H1 (cell line): ENCODE data around the gene SAG. TPM values are rescaled to one million over a fixed set of nuclear protein-coding genes. Genes with fewer than 3 reads are reported as not detected.

Source experiments
- CTCF ChIA-PET: fragments of 300-600 bp; sonication (Branson Sonifier 250); formaldehyde crosslinking; loops from one replicate; lab custom pipeline; 2021; ENCODE audit not compliant: partially characterized antibody; lab: Charles Lee
- POLR2A ChIA-PET: fragments of 300-600 bp; sonication (Branson Sonifier 250); formaldehyde crosslinking; loops from one replicate; lab custom pipeline; 2021; ENCODE audit warnings: inconsistent platforms; ENCODE audit not compliant: partially characterized antibody; lab: Charles Lee
- DNase-seq, 2 experiments: peaks; one replicate each; pipeline versions ENCODE4 v3.0.0 to v3.0.0-alpha.2; 2010 to 2022; ENCODE audit warnings: low spot score in 2 of 2, low read depth in 1 of 2, mixed read lengths in 1 of 2
- FAIRE-seq: peaks from 2 replicates; lab custom pipeline; 2011; peaks lifted over from hg19 to GRCh38; lab: Jason Lieb, UNC
- H2AFZ ChIP-seq: 2 replicates; pipeline ENCODE4 v1.8.1; 2012; ENCODE audit warnings: low read length, inconsistent platforms
- H2AK5ac ChIP-seq: 2 replicates; pipeline ENCODE4 v1.6.1; 2013; ENCODE audit warnings: low read depth, low read length
- H2BK120ac ChIP-seq: replicated peaks from 2 replicates; pipeline ENCODE3; 2013; ENCODE audit warnings: low read depth, low read length, inconsistent platforms
- H2BK12ac ChIP-seq: 2 replicates; pipeline ENCODE4 v1.6.1; 2013; ENCODE audit warnings: low read depth, low read length
- H2BK15ac ChIP-seq: 2 replicates; pipeline ENCODE4 v1.6.1; 2013; ENCODE audit warnings: low read length
- H2BK20ac ChIP-seq: 2 replicates; pipeline ENCODE4 v1.6.1; 2013; ENCODE audit warnings: low read length
- H2BK5ac ChIP-seq: 2 replicates; pipeline ENCODE4 v1.6.1; 2013; ENCODE audit warnings: low read depth, low read length
- H3K14ac ChIP-seq: 2 replicates; pipeline ENCODE4 v1.6.1; 2013; ENCODE audit warnings: inconsistent platforms; ENCODE audit not compliant: insufficient read length
- H3K18ac ChIP-seq: 2 replicates; pipeline ENCODE4 v1.6.1; 2013; ENCODE audit warnings: low read length; ENCODE audit errors: extremely low read depth
- H3K23ac ChIP-seq: 2 replicates; pipeline ENCODE4 v1.6.1; 2013; ENCODE audit warnings: inconsistent platforms; ENCODE audit not compliant: insufficient read length
- H3K23me2 ChIP-seq: 2 replicates; pipeline ENCODE4 v1.6.1; 2013; ENCODE audit warnings: low read depth, low read length
- H3K27ac ChIP-seq: 2 replicates; pipeline ENCODE4 v1.6.1; 2011; ENCODE audit warnings: low read depth, low read length, inconsistent platforms
- H3K27me3 ChIP-seq, 4 experiments: replicated peaks in 1 of 4; 1 replicate in 1 of 4; 2 replicates in 3 of 4; pipeline versions ENCODE4 v1.6.1 to v1.8.1; 2011 to 2013; ENCODE audit warnings: low read length in 3 of 4, mild to moderate bottlenecking in 3 of 4, inconsistent platforms in 2 of 4, mixed read lengths in 2 of 4, moderate library complexity in 1 of 4; ENCODE audit not compliant: control insufficient read depth in 3 of 4, insufficient read depth in 3 of 4; ENCODE audit errors: extremely low read depth in 1 of 4
- H3K36me3 ChIP-seq, 4 experiments: 2 replicates each; pipeline versions ENCODE4 v1.6.1 to v1.8.1; 2011 to 2013; ENCODE audit warnings: mild to moderate bottlenecking in 4 of 4, low read length in 3 of 4, moderate library complexity in 2 of 4, control low read depth in 1 of 4, inconsistent platforms in 1 of 4; ENCODE audit not compliant: insufficient read depth in 4 of 4, control insufficient read depth in 2 of 4
- H3K4ac ChIP-seq: replicated peaks from 2 replicates; pipeline ENCODE3; 2013; ENCODE audit warnings: low read length, low read depth, mixed read lengths, inconsistent platforms; ENCODE audit not compliant: insufficient read length
- H3K4me1 ChIP-seq, 4 experiments: replicated peaks in 1 of 4; 1 replicate in 1 of 4; 2 replicates in 3 of 4; pipeline versions ENCODE4 v1.6.1 to v1.8.1; 2011 to 2013; ENCODE audit warnings: low read length in 3 of 4, inconsistent platforms in 2 of 4, mixed read lengths in 1 of 4; ENCODE audit not compliant: insufficient read depth in 4 of 4, control insufficient read depth in 3 of 4
- H3K4me2 ChIP-seq, 2 experiments: 2 replicates each; pipeline versions ENCODE4 v1.6.1 to v1.8.1; 2011 to 2013; ENCODE audit warnings: low read depth in 2 of 2, low read length in 2 of 2, control low read depth in 1 of 2, inconsistent platforms in 1 of 2, mild to moderate bottlenecking in 1 of 2; ENCODE audit not compliant: insufficient read depth in 1 of 2
- H3K4me3 ChIP-seq, 4 experiments: fragments of 200-600, 300-600 bp in 1 of 4; sonication (generic), shearing (Covaris generic), sonication (Bioruptor Twin) in 1 of 4; 2 replicates each; pipeline versions ENCODE4 v1.5.1 to v1.8.1; 2011 to 2016; ENCODE audit warnings: low read length in 4 of 4, low read depth in 3 of 4, control low read depth in 2 of 4, inconsistent platforms in 2 of 4, mild to moderate bottlenecking in 2 of 4, mixed read lengths in 1 of 4, moderate library complexity in 1 of 4; ENCODE audit not compliant: insufficient read depth in 2 of 4; ENCODE audit errors: extremely low read depth in 1 of 4
- H3K56ac ChIP-seq: replicated peaks from 2 replicates; pipeline ENCODE3; 2013; ENCODE audit warnings: low read depth, mild to moderate bottlenecking, mixed read lengths, low read length, inconsistent platforms; ENCODE audit not compliant: insufficient read length
- H3K79me1 ChIP-seq: 2 replicates; pipeline ENCODE4 v1.6.1; 2013; ENCODE audit warnings: low read depth, low read length, control low read depth
- H3K79me2 ChIP-seq, 2 experiments: 2 replicates each; pipeline versions ENCODE4 v1.6.1 to v1.8.1; 2012 to 2013; ENCODE audit warnings: low read length in 2 of 2, mild to moderate bottlenecking in 2 of 2, inconsistent platforms in 1 of 2; ENCODE audit not compliant: insufficient read depth in 2 of 2, control insufficient read depth in 1 of 2
- H3K9ac ChIP-seq, 4 experiments: replicated peaks in 1 of 4; 1 replicate in 1 of 4; 2 replicates in 3 of 4; pipeline versions ENCODE4 v1.6.1 to v1.8.1; 2011 to 2013; ENCODE audit warnings: low read depth in 3 of 4, low read length in 3 of 4, control low read depth in 2 of 4, mild to moderate bottlenecking in 2 of 4, moderate library complexity in 2 of 4, inconsistent platforms in 1 of 4; ENCODE audit errors: extremely low read depth in 1 of 4
- H3K9me3 ChIP-seq, 2 experiments: 2 replicates each; pipeline versions ENCODE4 v1.6.1 to v1.8.1; 2012 to 2013; ENCODE audit warnings: mild to moderate bottlenecking in 2 of 2, moderate library complexity in 2 of 2, control low read depth in 1 of 2, inconsistent platforms in 1 of 2, low read depth in 1 of 2, low read length in 1 of 2, mixed read lengths in 1 of 2; ENCODE audit not compliant: insufficient read depth in 2 of 2
- H4K20me1 ChIP-seq, 2 experiments: replicated peaks in 1 of 2; 2 replicates each; pipeline versions ENCODE3 to v1.8.1; 2011 to 2013; ENCODE audit warnings: inconsistent platforms in 2 of 2, low read length in 2 of 2, mild to moderate bottlenecking in 1 of 2; ENCODE audit not compliant: insufficient read depth in 2 of 2, control insufficient read depth in 1 of 2
- H4K5ac ChIP-seq: 2 replicates; pipeline ENCODE4 v1.6.1; 2013; ENCODE audit warnings: low read length, low read depth, mixed read lengths, inconsistent platforms; ENCODE audit not compliant: insufficient read length
- H4K8ac ChIP-seq: 2 replicates; pipeline ENCODE4 v1.8.0; 2013; ENCODE audit warnings: mild to moderate bottlenecking, moderate library complexity, low read length, inconsistent platforms; ENCODE audit not compliant: insufficient read depth; ENCODE audit errors: extremely low read depth
- H4K91ac ChIP-seq: replicated peaks from 2 replicates; pipeline ENCODE3; 2013; ENCODE audit warnings: low read length, mixed read lengths, inconsistent platforms; ENCODE audit not compliant: insufficient read length
- BACH1 ChIP-seq: IDR thresholded peaks from 2 replicates; pipeline ENCODE4 v1.6.1; 2012; ENCODE audit warnings: low read length, improper control_type of control experiment
- CBX8 ChIP-seq: fragments of 300-800, 300-1000 bp; sonication (generic); IDR thresholded peaks from 2 replicates; pipeline ENCODE4 v1.7.1; 2016; ENCODE audit warnings: low read depth, low read length, borderline replicate concordance
- CEBPB ChIP-seq: IDR thresholded peaks from 2 replicates; pipeline ENCODE4 v1.6.1; 2012; ENCODE audit warnings: low read depth, low read length
- CTBP2 ChIP-seq: IDR thresholded peaks from 2 replicates; pipeline ENCODE4 v1.7.0; 2011; ENCODE audit warnings: borderline replicate concordance, mild to moderate bottlenecking, moderate library complexity, mixed read lengths, low read length; ENCODE audit not compliant: insufficient read depth, insufficient read length
- JUND ChIP-seq: IDR thresholded peaks from 2 replicates; pipeline ENCODE4 v1.6.1; 2011; ENCODE audit warnings: mild to moderate bottlenecking, improper control_type of control experiment, low read length
- MAFK ChIP-seq: IDR thresholded peaks from 2 replicates; pipeline ENCODE4 v1.6.1; 2012; ENCODE audit warnings: low read depth, mild to moderate bottlenecking, improper control_type of control experiment, low read length
- PHF8 ChIP-seq: fragments of 200-600 bp; sonication (generic); conservative IDR thresholded peaks from 2 replicates; pipeline ENCODE4 v1.7.1; 2012; ENCODE audit warnings: low read depth, mild to moderate bottlenecking, inconsistent platforms, low read length, moderate library complexity
- RXRA ChIP-seq: IDR thresholded peaks from 2 replicates; pipeline ENCODE4 v1.6.1; 2011; ENCODE audit warnings: low read depth, mild to moderate bottlenecking, low read length, moderate library complexity; ENCODE audit not compliant: insufficient read depth
- SIN3A ChIP-seq, 2 experiments: IDR thresholded peaks in 1 of 2; conservative IDR thresholded peaks in 1 of 2; 2 replicates each; pipeline ENCODE4 v1.6.1; 2011 to 2012; ENCODE audit warnings: low read length in 2 of 2, improper control_type of control experiment in 1 of 2, low read depth in 1 of 2, mild to moderate bottlenecking in 1 of 2
- TAF1 ChIP-seq: IDR thresholded peaks from 2 replicates; pipeline ENCODE4 v1.6.1; 2011; ENCODE audit warnings: mild to moderate bottlenecking, low read depth, low read length
- WGBS, 2 experiments: shearing (Covaris generic) in 1 of 2; methylation state at CpG; one replicate each; pipeline versions ENCODE4 v1.1.6 to v1.1.7; 2013 to 2015; ENCODE audit warnings: low lambda C conversion rate in 2 of 2, mixed read lengths in 2 of 2, inconsistent platforms in 1 of 2, low coverage in 1 of 2, missing lambda C conversion rate in 1 of 2; ENCODE audit not compliant: insufficient replicate concordance in 2 of 2, insufficient coverage in 1 of 2, insufficient read length in 1 of 2; ENCODE audit errors: extremely low coverage in 1 of 2, missing lambda C conversion rate in 1 of 2; 5-methylcytosine and 5-hydroxymethylcytosine counted together
- polyA plus RNA-seq, 7 experiments: library from polyadenylated mRNA; depleted of rRNA in 3 of 7; stranded (reverse) in 5 of 7; unstranded in 2 of 7; fragments of >200 nt in 5 of 7; fragments of 200-250 nt in 2 of 7; gene quantifications; 1 replicate in 5 of 7; 2 replicates in 1 of 7; 4 replicates in 1 of 7; pipeline versions ENCODE4 v1.2.1 to v1.2.3, GENCODE V29; 2011 to 2013; ENCODE audit warnings: missing spikeins in 2 of 7, mixed read lengths in 2 of 7
- total RNA-seq: library from RNA; stranded (reverse); fragmentation: NEBNext Ultra II Directional; extraction: Animal tissue kit (Norgen Biotek cat#: 25700); gene quantifications from 2 replicates; pipeline ENCODE4 v1.2.1, GENCODE V29; 2021
- TF ChIP-seq, protein P1 (sequence below): IDR thresholded peaks from 2 replicates; pipeline ENCODE4 v1.6.1; 2011; ENCODE audit warnings: low read depth, mild to moderate bottlenecking, low read length; ENCODE audit not compliant: insufficient read depth

The SAG gene
- total and polyA plus RNA-seq, 2 of the 8 experiments (the other 6 are each of a cell fraction or from before 2014, with no cell fraction given): not detected

DNA sequence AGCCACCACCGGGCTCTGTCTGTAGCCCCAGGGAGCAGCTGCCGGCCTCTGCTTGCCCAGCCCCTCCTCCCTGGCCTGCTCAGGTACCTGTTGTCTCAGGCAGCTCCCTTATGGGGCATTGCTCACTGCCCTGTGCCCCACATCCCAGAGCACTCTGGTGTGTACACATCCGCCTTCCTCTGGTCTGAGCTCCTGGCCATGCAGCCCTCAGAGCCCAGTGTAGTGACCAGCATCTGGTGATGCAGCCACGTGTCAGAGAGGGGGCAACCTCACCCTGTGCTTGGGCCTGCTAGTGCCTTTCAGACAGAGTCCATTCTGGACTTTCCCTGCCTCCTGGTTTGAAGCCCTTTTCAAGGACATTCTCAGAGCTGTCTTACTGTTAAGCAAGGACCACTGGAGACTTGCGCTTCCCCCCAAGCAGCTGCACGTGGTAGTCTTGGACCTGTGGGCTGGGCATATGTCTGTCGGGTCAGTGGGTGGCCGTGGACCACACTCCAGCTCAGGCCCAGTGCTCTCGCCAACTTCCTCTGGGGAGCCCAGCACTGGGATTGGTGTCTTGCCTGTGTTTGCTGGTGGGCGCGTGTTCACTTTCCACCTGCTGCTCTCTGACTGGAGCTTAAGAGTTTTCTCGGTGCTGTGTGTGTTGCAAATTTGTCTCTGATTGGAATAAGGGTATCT lies 77.3 kb downstream of the SAG start:
- H2BK5ac ChIP-seq: peak overlapping the region; percentile 44; the same call in 1 of the 2 replicates
- peaks cover 0 to 12% (median 5%) of the 10 kb centered on the region in 4 experiments; a peak in 4 of 7 replicates for H3K4me1 ChIP-seq
- peaks cover 5 to 9% of the 10 kb centered on the region in 2 experiments for H4K20me1 ChIP-seq
- no peak overlapping the region for H3K14ac ChIP-seq
- H3K56ac ChIP-seq: no peak overlapping the region
- H3K36me3 ChIP-seq: no peaks in the 10 kb centered on the region
- WGBS, 2 experiments: 85% methylated on average over 12 of the region's 12 CpGs; no CpG with 5 or more reads in 1 of the 2 experiments
- H3K23me2 ChIP-seq: 0 out of 2 replicates have a peak, but pooled peaks cover 3% of the 10 kb centered on the region
- no peak overlapping the region for H4K8ac ChIP-seq
- no peak overlapping the region for H3K4ac ChIP-seq
- no peaks in the 10 kb centered on the region for H3K27me3 ChIP-seq
- H3K9ac ChIP-seq: no peak overlapping the region
- DNase-seq (no peak), FAIRE-seq (no peak)
- no peak overlapping the region for H3K27ac ChIP-seq
- H2BK12ac ChIP-seq: no peak overlapping the region
- no peak for TF ChIP-seq CTBP2
- no peak for TF ChIP-seq SIN3A (conservative IDR thresholded peaks at IDR 0.05 in 1 of 2, IDR thresholded peaks at IDR 0.05 in 1 of 2; ENCODE audit: low read depth in 1 of 2, low read length in 2 of 2)
- TF ChIP-seq BACH1: no peak
- TF ChIP-seq PHF8: no peak
- no peak for TF ChIP-seq TAF1
- TF ChIP-seq CBX8: no peak
- TF ChIP-seq CEBPB: no peak
- TF ChIP-seq, protein P1, sequence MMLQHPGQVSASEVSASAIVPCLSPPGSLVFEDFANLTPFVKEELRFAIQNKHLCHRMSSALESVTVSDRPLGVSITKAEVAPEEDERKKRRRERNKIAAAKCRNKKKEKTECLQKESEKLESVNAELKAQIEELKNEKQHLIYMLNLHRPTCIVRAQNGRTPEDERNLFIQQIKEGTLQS: no peak
- TF ChIP-seq MAFK: no peak
- TF ChIP-seq RXRA: no peak
- no peak for TF ChIP-seq JUND
- no peak overlapping the region for H3K23ac ChIP-seq
- ChIA-PET POLR2A (no interaction called here), CTCF (interaction anchor here (0.7 to 2.0 kb wide), 9 partner anchors 11 to 59 kb away, joined by 3 to 14 read pairs (median 3); no protein-coding TSS in a partner anchor)
- H3K4me3 ChIP-seq: no peak overlapping the region
- H4K5ac ChIP-seq: no peak overlapping the region
- H2BK120ac ChIP-seq: no peak overlapping the region
- H2BK20ac ChIP-seq: no peak overlapping the region
- no peak overlapping the region for H3K4me2 ChIP-seq
- peaks cover 14% of the 10 kb centered on the region for H3K79me1 ChIP-seq
- H4K91ac ChIP-seq: peak overlapping the region; percentile 65
- no peak overlapping the region; the same call in 1 of the 2 replicates for H3K18ac ChIP-seq
- no peak overlapping the region for H2AK5ac ChIP-seq
- H2AFZ ChIP-seq: no peak overlapping the region
- H3K79me2 ChIP-seq: peaks cover 0 to 16% of the 10 kb centered on the region in 2 experiments; a peak in 2 of 4 replicates
- H2BK15ac ChIP-seq: no peak overlapping the region
- no peaks in the 10 kb centered on the region for H3K9me3 ChIP-seq
